Body of pancreas (tissue), 4 donors: ENCODE data around the gene DYNC2H1. TPM values are rescaled to one million over a fixed set of nuclear protein-coding genes. Genes with fewer than 3 reads are reported as not detected.

ENCODE experiments used
- ATAC-seq: fragments of 150-250 bp; one replicate; pipeline ENCODE4 v1.9.1; 2016
- DNase-seq, 4 donors: peaks; one replicate each; pipeline ENCODE4 v3.0.0-alpha.2; 2019
- H3K27ac ChIP-seq, 4 donors: fragments of 200-600 bp; sonication (generic); 1 replicate in 3 of 4; 2 replicates in 1 of 4; pipeline versions ENCODE4 v1.5.1 to v1.6.1; 2016 to 2019; ENCODE audit warnings: mild to moderate bottlenecking in 1 of 4, mixed read lengths in 1 of 4, moderate library complexity in 1 of 4
- H3K27me3 ChIP-seq, 2 donors: fragments of 200-600 bp; sonication (generic); one replicate each; pipeline ENCODE4 v1.6.0; 2016; ENCODE audit warnings: mild to moderate bottlenecking in 1 of 2
- H3K36me3 ChIP-seq, 2 donors: fragments of 200-600 bp; sonication (generic); replicated peaks in 1 of 2; 2 replicates each; pipeline ENCODE4 v1.5.1; 2016; ENCODE audit warnings: low read depth in 2 of 2; ENCODE audit not compliant: insufficient read depth in 1 of 2
- H3K4me1 ChIP-seq: fragments of 200-600 bp; sonication (generic); one replicate; pipeline ENCODE4 v1.6.0; 2016
- H3K4me3 ChIP-seq, 2 donors: fragments of 200-600 bp; sonication (generic); 1 replicate in 1 of 2; 2 replicates in 1 of 2; pipeline ENCODE4 v1.5.1; 2016 to 2019
- H3K9me3 ChIP-seq, 3 donors: fragments of 200-600 bp; sonication (generic); 1 replicate in 2 of 3; 2 replicates in 1 of 3; pipeline ENCODE4 v1.5.1; 2016
- CTCF ChIP-seq, 7 experiments: fragments of 450-650 bp in 4 of 7; fragments of 200-600 bp in 3 of 7; sonication (generic) in 3 of 7; IDR thresholded peaks; one replicate each; pipeline ENCODE4 v1.5.1; 2016 to 2019; ENCODE audit warnings: antibody characterized with exemption in 7 of 7
- POLR2A ChIP-seq, 3 donors: fragments of 450-650 bp; IDR thresholded peaks; one replicate each; pipeline ENCODE4 v1.6.1; 2016; ENCODE audit warnings: antibody characterized with exemption in 3 of 3, mild to moderate bottlenecking in 2 of 3
- WGBS, 2 donors: methylation state at CpG; one replicate each; pipeline ENCODE4 v1.1.5; 2017; 5-methylcytosine and 5-hydroxymethylcytosine counted together
- intact Hi-C: fragments of 100-400 bp; cut with DNase I; formaldehyde crosslinking; loops from one replicate; pipeline ENCODE4 v1.15.1; 2023
- total RNA-seq, 2 donors: library from RNA; depleted of rRNA; stranded (reverse); fragments of >200 nt; gene quantifications; one replicate each; pipeline ENCODE4 v1.1.0, GENCODE V29; 2016

The DYNC2H1 gene
- total RNA-seq, 2 donors from 2014 or later = 12.2 to 19.5 TPM

- no peak for TF ChIP-seq CTCF (IDR thresholded peaks at IDR 0.05)
- no peak for TF ChIP-seq POLR2A (IDR thresholded peaks at IDR 0.05)
- no peaks in the 10 kb centered on the region for H3K4me1 ChIP-seq
- H3K36me3 ChIP-seq = no peaks in the 10 kb centered on the region
- no peak for ATAC-seq
- H3K27me3 ChIP-seq = no peaks in the 10 kb centered on the region
- no peak for DNase-seq
- H3K9me3 ChIP-seq = peaks cover 0 to 2% (median 0%) of the 10 kb centered on the region in 3 donors
- intact Hi-C loops = no loop called here
- 73 to 83% methylated on average over 3 of the region's 3 CpGs for WGBS, 2 donors
- H3K4me3 ChIP-seq = no peak overlapping the region
- no peak overlapping the region for H3K27ac ChIP-seq
Observed at GRCh38 chr11:103380031-103380430, 270.8 kb downstream of the DYNC2H1 start.

GRCh38 chr11:103384652-103385051, 275.4 kb downstream of the DYNC2H1 start:
- Histone ChIP-seq H3K9me3 (no peaks in the 10 kb centered on the region), H3K4me3 (no peak overlapping the region), H3K36me3 (no peaks in the 10 kb centered on the region), H3K27ac (no peak overlapping the region), H3K4me1 (no peaks in the 10 kb centered on the region), H3K27me3 (no peaks in the 10 kb centered on the region)
- DNase-seq (no peak), ATAC-seq (no peak)
- intact Hi-C loops = no loop called here
- no peak for TF ChIP-seq POLR2A (IDR thresholded peaks at IDR 0.05)
- TF ChIP-seq CTCF (IDR thresholded peaks at IDR 0.05) = no peak

GRCh38 chr11:103395612-103396011, 286.4 kb downstream of the DYNC2H1 start:
- no peaks in the 10 kb centered on the region for H3K36me3 ChIP-seq
- H3K27ac ChIP-seq = no peak overlapping the region
- H3K4me1 ChIP-seq = no peaks in the 10 kb centered on the region
- H3K9me3 ChIP-seq = no peaks in the 10 kb centered on the region
- intact Hi-C loops = no loop called here
- TF ChIP-seq POLR2A (IDR thresholded peaks at IDR 0.05) (no peak), CTCF (IDR thresholded peaks at IDR 0.05) (no peak)
- H3K27me3 ChIP-seq = no peaks in the 10 kb centered on the region
- no peak overlapping the region for H3K4me3 ChIP-seq
- no peak for DNase-seq
- ATAC-seq = no peak
- WGBS, 2 donors = 32 to 41% methylated on average over 2 of the region's 2 CpGs

- 92 to 93% methylated on average over 2 of the region's 2 CpGs for WGBS, 2 donors
- Histone ChIP-seq H3K9me3 (no peaks in the 10 kb centered on the region), H3K27me3 (no peaks in the 10 kb centered on the region), H3K4me3 (no peak overlapping the region), H3K27ac (no peak overlapping the region), H3K4me1 (no peaks in the 10 kb centered on the region), H3K36me3 (no peaks in the 10 kb centered on the region)
- DNase-seq = no peak
- intact Hi-C loops = no loop called here
- no peak for TF ChIP-seq CTCF (IDR thresholded peaks at IDR 0.05)
- no peak for ATAC-seq
Observed at GRCh38 chr11:103396237-103396636, 287.0 kb downstream of the DYNC2H1 start.

GRCh38 chr11:103397369-103397768, 288.1 kb downstream of the DYNC2H1 start:
- Histone ChIP-seq H3K9me3 (no peaks in the 10 kb centered on the region), H3K36me3 (no peaks in the 10 kb centered on the region), H3K27ac (no peak overlapping the region), H3K27me3 (no peaks in the 10 kb centered on the region), H3K4me1 (no peaks in the 10 kb centered on the region), H3K4me3 (no peak overlapping the region)
- intact Hi-C loops = no loop called here
- DNase-seq (no peak), ATAC-seq (no peak)
- TF ChIP-seq CTCF (IDR thresholded peaks at IDR 0.05) (no peak), POLR2A (IDR thresholded peaks at IDR 0.05) (no peak)
- WGBS, 2 donors = 31 to 68% methylated on average over 2 of the region's 2 CpGs
